GM19455 (cell line): ENCODE results near the gene BCL2.

ENCODE experiments used
- ATAC-seq: cut with Tn5 transposase; IDR thresholded peaks from one replicate; pipeline ENCODE4 v1.9.1; 2021; ENCODE audit not compliant: unreplicated experiment

The BCL2 gene

DNA sequence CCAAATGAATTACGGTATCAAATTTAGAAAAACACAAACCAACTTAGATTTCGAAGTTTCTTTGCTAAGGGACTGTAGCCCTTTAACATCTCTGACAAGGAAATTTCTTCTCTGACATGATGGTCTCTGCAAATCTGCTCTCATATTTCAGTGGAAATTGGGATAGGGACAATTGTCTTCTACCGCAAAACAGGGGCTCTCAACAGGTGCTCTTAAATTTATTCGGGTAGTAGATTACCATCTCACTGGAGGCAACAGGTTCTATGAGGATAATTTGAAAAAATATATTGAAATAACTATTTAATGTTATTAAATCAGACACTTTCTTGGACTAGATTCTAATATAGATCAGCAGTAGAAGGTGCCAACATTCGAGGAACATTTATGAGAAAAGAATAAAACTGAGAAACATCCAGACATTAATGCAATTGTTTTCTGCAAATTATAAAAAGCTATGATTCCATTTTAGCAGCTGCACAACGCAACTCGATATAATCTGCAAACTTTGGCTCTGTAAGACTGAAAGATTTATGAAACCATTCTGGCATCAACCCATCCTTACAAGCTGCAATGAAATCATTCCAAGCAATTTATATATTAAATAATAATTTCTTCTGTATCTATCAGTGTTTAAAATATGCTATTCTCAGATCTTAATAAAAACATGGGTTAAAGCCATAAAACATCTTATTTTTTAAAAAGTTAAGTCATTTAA lies 10.0 kb upstream of the BCL2 start:
- ATAC-seq, result no peak

DNA sequence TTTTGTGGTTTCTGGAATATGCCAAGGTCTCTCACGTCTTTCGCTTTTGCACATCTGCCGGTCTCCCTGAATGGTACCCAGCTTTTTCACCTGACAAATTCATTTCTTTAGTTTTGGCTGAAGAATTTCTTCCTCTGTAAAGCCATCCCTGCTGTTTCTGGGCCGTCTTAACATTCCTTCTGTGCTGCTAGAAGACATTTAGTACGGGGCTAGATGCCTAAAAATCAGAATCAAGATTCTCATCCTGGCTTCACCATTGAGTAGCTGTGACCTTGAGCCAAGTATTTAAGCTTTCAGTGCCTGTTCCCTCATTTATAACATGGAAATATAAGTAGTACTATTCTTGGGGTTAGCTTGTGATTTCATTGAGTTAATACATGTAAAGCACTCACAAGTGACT lies 6.4 kb upstream of the BCL2 start:
- no peak for ATAC-seq

DNA sequence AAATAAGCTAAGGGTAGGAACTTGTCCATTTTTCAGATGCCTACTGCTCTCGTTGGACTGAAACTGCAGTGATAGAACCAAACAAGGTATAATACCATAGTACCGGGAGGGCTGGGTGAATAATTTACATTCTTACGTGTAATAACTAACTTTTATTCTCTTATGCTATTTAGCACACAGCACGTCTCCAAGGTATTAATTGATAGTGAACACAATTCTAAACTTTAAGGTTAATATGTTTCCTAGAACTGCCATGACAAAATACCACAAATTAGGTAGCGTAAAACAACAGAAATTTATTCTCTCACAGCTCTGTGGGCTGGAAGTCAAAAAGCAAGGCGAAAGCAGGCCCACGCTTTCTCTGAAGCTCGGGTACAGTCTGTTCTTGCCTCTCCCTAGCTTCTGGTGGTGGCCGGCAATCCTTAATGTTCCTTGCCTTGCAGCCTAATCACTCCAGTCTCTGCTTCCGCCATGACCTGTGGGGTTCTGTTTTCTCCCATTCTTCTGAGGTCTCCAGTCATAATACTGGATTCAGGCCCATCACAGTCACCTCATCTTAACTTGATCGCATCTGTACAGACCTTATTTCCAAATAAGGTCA lies 5.6 kb upstream of the BCL2 start:
- no peak for ATAC-seq

DNA sequence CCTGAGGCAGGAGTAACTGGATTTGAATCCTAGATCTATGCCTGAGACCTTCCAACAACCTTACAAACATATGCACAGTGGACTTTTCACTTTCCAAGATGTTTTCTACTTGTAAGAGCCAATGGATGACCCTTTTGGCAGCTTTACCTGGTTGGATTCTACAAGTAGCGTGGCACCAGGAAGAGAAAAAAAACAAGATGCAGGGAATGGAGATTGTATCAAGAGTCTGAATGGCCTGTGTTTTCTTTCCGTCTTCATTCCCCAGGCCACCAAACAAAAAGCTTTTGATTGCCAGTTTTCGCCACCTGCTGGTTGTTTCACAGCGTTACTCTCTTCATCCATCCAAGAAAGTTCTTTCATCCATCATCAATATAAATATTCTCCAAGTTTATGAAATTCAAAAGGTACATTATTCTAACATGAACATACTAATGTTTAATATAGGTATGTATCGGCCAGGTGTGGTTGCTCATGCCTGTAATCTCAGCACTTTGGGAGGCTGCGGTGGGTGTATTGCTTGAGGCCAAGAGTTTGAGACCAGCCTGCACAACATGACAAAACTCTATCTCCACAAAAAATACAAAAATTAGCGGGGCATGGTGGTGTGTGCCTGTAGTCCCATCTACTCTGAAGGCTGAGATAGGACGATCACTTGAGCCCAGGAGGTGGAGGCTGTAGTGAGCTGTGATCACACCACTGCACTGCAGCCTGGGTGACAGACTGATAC lies 3.5 kb upstream of the BCL2 start:
- no peak for ATAC-seq

DNA sequence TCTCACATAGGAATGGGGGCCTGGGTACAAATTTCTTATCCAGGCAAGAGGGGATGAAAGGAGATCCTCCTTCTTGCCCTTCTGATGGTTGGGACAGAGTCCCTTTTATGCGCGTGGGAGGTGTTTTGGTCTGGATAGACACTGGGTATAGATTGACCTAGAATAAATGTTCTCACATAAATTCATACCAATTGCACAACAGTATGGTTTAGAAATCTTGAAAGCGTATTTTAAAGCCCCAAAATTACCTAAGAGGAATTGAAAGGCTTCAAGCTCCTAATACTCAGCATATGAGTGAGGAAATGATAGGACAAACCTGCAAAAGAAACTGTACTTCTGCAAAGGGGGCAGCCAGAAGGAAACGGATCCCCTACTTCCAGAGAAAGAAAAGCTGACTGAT lies 2.6 kb upstream of the BCL2 start:
- ATAC-seq, result no peak

DNA sequence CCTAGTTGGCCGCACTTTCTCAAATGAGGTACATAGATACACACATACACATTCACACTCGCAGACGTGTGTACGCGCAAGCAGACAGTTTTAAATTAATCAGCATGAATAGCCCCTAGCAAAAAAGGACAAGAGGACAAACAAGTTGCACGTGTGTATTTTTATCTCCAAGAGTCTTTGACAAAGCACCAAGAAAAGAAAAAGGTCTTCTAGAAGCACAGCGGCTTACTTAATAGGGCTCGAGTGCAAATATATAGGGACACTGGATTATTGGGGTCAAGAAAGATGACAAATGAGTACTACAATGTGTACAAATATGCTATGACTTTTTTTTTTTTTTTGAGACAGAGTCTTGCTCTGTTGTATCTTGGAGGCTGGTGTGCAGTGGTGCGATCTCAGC lies 1.7 kb upstream of the BCL2 start:
- ATAC-seq, result no peak

DNA sequence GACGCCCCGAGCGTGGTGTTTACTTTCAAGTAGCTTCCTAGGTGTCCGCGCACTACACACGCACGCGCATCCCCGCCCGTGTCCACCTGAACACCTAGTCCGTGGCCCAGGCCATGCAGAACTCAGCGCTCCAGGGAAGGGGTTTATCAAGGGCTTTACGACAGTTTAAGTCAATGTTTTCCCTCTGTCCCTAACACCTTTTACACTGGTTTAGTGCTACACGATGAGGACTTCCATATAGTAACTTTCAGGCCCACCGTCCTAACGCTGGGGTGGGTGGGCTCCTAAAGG lies 1.4 kb upstream of the BCL2 start:
- ATAC-seq, result no peak

DNA sequence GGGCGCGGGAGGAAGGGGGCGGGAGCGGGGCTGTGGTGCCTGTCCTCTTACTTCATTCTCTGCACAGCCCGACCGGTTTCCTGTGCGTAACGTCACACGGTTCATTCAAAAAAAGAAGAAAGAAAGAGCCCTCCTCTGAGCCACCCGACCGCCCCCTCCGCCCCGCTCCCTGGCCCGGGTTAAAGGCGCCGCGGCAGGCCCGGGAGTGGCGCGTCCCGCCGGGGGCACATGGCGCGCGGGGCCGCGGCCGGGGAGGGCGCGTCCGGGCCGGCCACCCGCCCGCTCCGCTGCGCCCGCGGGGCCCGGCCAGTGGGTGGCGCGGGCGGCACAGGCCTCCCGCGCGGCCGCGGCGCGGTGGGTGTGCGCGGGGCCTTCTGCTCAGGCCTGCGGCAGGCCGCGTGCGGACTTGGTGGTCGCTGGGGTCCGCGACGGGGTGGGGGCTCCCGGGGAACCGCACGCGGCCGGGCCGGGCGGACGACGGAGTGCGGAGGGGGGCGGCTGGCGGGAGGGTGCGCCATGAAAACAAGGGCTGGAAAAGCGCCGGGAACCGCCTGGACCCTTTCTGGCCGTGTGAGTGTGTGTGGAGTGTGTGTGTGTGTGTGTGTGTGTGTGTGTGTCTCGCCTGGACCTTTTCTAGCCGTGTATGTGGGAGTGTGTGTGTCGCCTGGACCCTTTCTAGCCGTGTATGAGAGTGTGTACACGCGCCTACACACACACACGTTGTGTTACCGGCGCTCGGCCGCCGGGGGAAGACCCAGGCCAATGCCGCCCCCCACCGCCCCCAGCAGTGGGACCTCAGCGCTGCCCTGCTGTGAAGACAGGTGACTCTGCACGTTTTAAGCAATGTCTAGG lies 780 bp upstream of the BCL2 start:
- peak; percentile 66 for ATAC-seq

DNA sequence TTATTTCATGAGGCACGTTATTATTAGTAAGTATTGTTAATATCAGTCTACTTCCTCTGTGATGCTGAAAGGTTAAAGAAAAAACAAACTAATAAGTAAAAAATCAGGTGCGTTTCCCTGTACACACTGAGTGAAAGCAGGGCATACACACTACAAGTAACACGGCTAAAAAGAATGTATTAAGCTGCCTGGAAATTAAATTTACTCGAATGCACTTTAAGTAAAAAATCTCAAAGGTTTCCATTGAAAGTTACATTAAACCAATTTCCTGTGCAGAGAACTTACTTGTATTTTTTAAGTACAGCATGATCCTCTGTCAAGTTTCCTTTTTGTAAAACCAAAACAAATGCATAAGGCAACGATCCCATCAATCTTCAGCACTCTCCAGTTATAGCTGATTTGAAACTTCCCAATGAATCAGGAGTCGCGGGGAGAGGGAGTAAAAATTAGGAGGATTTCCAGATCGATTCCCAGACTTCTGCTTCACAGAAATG lies 633 bp downstream of the BCL2 start:
- no peak for ATAC-seq

DNA sequence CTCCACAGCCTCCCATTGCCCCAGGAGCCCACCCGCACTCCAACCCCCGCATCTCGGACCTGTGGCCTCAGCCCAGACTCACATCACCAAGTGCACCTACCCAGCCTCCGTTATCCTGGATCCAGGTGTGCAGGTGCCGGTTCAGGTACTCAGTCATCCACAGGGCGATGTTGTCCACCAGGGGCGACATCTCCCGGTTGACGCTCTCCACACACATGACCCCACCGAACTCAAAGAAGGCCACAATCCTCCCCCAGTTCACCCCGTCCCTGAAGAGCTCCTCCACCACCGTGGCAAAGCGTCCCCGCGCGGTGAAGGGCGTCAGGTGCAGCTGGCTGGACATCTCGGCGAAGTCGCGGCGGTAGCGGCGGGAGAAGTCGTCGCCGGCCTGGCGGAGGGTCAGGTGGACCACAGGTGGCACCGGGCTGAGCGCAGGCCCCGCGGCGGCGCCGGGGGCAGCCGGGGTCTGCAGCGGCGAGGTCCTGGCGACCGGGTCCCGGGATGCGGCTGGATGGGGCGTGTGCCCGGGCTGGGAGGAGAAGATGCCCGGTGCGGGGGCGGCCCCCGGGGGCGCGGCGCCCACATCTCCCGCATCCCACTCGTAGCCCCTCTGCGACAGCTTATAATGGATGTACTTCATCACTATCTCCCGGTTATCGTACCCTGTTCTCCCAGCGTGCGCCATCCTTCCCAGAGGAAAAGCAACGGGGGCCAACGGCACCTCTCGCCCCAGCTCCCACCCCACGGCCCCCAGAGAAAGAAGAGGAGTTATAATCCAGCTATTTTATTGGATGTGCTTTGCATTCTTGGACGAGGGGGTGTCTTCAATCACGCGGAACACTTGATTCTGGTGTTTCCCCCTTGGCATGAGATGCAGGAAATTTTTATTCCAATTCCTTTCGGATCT lies 1.3 kb downstream of the BCL2 start:
- ATAC-seq, result peak; percentile 44

DNA sequence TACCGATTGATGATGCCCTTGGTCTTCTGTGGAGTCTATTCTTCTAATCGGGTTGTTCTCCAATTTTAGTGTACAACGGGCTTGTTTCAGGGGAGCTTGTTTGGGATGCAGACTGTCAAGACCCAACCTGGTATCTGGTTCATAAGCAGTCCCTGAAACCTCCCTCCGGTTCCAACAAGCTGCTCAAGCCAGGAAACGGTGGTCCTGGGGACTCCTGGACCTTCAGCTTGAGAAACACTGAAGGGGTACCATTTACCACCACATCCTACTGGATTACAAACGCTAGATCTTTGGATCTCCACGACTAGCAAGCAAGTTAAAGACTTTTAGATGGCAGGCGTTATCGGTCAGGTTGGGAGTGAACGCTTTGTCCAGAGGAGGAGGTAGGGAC lies 2.0 kb downstream of the BCL2 start:
- no peak for ATAC-seq

DNA sequence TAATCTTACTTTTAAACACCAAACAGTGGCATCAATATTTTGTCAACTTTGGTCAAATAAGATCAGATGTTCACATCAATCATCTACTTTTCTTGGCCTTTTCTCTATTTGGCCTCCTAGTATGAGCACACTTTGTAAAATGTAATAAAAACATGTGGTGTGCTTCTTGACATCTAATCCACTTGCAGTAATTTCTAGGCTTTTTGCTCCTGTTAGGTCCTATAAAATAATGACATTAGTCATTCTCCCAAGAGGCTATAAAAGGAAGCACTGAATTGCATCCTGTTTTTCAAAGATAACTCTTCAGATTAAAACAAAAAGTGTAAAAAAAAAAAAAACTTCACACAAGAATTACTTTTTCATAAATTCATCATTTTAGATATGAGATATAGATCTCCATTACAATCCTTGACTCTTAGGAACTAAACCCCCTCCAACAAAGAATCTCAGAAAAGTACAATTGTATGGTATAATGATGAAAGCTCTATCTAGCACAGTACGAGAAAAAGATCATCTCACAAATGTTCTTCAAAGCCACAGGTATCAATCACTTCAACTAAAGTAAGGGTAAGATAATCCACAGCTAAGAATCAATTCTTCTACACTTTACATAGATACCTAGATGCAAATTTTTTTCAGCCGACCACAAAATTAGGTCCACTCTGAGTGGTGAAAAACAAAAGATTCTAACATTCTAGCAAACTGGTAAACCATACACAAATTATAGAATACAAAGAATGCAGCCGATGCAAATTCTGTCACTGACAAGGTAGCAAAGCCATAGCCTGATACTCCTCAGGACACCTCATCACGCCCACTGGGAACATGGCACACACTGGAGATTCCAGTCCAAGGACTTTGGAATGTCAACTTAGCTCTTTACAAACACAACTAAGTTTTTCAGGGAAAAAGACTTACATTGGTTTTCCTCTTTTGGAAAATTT lies 2.7 kb downstream of the BCL2 start:
- no peak for ATAC-seq

DNA sequence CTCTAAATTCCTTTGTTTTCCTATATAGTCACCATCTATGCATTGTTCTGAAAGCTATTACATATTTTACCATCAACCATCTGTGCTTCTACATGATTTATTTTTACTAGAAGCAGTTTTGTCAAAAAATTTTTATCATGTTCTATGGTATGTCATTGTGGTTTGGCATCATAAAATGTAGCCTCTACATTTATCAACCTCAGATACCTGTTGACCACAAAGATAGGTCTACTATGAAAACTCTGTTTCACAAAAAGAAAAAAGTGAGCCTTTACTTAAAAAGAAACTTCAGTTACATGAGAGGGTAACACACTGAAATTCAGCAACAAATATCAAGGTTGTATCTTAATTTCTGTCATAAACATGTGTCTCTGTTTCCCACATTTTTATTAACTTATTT lies 3.7 kb downstream of the BCL2 start:
- ATAC-seq, result no peak

DNA sequence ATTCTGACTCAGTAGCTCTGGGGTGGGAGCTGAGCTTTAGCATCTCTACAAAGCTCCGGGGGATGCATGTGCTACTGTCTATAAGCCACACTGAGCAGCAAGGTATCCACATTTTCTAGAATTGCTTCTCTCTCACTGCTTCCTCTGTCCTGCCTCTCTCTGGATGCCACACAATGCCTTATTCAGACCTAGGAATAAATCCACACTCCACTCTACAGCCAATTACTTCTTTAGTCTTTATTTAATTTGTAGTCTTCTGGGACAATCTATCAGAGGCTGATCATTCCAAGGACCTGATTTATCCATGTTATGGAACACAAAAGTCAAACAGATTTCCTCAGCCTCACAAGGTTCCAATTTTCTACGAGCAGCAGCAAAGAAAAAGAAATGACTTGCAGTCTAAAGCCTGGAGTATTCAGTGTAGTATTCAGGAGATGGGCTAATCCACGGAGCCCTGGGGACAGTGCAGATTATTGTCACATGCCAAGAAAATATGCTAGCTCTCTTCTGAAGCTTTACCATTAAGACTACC lies 4.4 kb downstream of the BCL2 start:
- no peak for ATAC-seq

DNA sequence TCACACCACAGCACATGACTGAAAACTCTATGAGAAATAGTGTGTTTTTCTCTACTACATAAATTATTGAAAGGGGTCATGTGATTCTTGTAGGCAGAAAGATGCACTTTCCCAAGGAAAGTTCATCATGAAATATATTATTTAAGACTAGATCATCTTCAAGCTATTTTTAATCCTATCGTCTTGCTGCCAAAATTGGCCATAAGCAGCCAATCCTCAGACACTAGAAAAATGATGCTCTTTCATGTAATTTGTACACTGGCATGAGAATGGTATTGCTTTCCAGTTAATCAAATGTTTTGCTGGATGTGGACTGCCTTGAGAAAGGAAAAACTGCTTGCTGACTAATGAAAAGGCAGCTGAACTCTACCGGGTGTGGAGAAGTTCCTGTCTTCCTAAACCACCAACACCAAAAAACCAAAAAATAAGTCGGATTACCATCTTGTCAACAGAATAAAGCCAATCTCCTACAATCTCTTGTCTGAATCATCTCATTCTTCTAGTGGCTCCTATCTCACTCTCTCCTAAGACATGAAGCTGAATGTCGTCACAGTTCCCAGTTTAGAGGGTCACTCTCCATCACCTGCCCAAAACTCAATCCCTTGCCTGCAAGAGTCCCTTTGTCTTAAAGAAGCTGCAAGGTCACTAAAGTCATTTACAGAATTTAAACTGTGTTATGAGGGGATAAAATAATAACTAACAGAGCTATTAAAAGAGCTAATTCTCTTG lies 5.3 kb downstream of the BCL2 start:
- ATAC-seq, result no peak

DNA sequence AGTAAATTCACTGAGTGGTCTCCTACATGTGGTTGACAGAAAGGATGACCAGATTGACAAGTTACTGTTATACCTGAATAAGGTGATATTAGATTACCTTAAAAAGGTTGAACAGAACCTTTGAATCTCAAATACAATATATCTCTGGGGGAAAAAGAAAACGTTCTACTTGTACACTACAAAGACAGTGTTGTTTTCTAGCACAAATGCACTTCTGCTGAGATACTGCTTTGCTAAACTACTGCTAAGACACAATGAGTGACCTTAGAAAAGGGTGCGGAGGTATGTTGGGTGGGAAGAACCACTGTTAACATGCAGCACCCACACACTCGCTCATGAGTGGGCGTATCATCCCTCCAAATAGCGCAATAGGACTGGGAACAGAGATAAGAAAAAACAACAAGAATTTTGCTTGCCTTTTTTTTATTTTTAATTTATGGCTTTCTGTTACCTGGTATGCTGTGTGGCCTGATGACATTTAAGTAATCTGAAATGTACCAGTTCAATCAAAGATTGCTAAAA lies 6.1 kb downstream of the BCL2 start:
- ATAC-seq, result no peak

DNA sequence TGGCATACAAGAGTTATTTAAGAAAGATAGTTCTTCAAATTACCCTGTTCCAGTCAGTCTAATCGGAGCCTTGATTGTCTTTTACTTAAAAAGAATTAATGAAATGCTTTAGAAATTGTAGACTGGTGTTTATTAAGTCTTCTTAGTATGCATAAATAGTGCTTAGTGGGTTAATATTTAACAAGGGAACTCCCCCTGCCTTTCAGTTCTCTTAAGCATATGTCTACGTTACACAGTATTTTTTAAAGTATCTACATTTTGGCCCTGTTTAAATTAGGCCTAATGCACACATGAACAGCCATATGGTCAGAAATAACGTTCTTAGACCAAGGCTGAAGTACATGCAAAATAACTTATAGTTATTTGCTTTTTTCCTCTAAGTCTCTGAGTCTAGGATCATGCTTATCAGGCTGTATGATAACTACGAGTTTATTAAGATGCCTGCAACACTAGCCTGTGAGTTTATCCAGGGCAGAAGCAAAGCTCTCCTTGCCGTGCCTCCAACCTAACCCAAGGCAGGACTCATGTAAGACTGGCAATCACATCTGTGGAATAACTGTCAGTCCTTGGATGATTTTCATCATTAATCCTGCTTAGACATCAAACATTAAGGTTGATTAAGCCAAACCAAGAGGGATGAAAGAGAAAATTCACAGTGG lies 6.7 kb downstream of the BCL2 start:
- ATAC-seq, result no peak

DNA sequence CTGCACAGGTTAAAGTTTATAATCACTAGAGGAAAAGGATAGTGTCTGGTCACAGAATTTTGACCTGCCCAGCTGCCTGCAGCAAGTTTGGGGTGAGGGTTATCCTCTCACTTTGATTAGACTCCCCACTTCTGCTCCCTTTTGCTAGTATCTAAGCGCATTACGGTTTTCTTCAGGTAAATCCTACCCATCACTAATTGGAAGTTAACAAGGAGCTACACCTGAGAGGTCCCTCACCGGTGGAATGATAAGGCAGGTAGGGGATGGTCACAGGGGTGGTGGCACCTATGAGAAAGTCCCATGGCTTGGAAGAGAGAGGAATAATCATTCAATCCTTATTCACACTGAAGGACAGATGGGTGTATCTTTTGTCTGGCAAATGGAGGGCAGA lies 7.6 kb downstream of the BCL2 start:
- no peak for ATAC-seq
